OCI-LY1 (cell line): ENCODE results near the gene NSL1.

Experiments
- CTCF ChIP-seq: fragments of 200-600 bp; sonication (generic), shearing (Covaris generic); IDR thresholded peaks from 2 replicates; pipeline ENCODE4 v1.5.1; 2017; ENCODE audit warnings: mild to moderate bottlenecking, antibody characterized with exemption, low read length, moderate library complexity, mixed read lengths
- EZH2 ChIP-seq: fragments of 200-600 bp; sonication (generic), shearing (Covaris generic); IDR thresholded peaks from 2 replicates; pipeline ENCODE4 v1.8.0; 2017; ENCODE audit warnings: borderline replicate concordance, mixed run types, mild to moderate bottlenecking, antibody characterized with exemption, low read length, moderate library complexity, mixed read lengths

DNA sequence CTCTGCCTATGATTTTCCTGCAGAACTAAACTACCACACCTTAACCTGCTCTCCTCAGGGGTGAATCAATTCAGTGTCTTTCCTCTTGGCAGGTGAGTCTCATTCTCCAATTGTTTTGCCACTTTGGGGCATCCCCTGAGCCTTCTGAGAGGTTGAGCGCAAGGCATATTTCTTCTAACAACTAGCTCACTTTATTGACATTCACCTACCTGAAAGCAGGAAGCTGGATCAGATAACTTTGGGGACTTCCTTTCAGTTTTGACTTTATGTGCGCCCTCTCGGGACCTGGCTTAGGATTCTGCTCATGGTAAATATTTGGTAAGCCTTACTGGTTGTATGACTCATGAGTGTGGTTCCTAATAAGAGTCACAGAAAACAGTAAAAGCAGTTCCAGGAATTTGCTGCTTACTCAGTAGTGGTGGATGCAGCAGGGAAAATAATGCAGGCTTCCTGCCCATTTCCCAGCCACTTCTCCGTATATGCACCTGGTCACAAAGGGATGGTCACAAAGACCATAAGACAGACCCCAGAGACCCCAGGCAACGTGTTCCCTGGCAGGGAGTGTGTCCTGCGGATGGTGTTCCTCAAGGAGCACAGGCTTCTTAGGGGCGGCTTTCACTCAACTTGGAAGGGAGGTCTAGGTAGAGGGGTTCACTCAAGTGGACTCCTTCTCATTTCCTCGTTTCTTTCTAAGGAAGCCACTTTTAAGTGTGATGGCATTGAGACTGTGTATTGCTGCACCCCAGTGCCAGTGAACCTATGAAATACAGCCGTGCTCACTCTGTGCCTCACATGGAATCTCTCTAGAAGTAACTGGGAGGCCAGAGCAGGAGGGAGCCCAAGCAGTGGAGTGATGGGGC is 70.0 kb downstream of the NSL1 start:
- TF ChIP-seq CTCF = no peak
- TF ChIP-seq EZH2 = no peak
